K562 treated with DMSO at 1 percent for 24 hours (cell line): ENCODE results near the gene MAP6D1. TPM values are rescaled to one million over a fixed set of nuclear protein-coding genes. Genes with fewer than 3 reads are reported as not detected.

Experiments
- total RNA-seq: library from RNA; unstranded; fragments of 300-600 nt; gene quantifications from 2 replicates; pipeline ENCODE4 v1.2.3, GENCODE V29; 2022; ENCODE audit warnings: low read depth; ENCODE audit not compliant: insufficient read depth

The MAP6D1 gene
- 1.1 and 1.6 TPM in 2 replicates for total RNA-seq

GRCh38 chr3:183825456-183826161 is at the start of gene MAP6D1:
Gene MAP6D1 (minus strand): TSS chr3:183825577. CDS start chr3:183825547, 30 bp downstream.

Other genes with a start within 250 kb of the MAP6D1 start
- 29.2 and 34.3 TPM in 2 replicates for gene KLHL24, start 190.0 kb downstream of the MAP6D1 start, total RNA-seq
- gene YEATS2, start 127.8 kb downstream of the MAP6D1 start, total RNA-seq = 13.1 and 13.6 TPM in 2 replicates
- 31.9 and 38.2 TPM in 2 replicates for gene PARL, start 59.3 kb upstream of the MAP6D1 start, total RNA-seq
- gene ABCC5, start 192.3 kb upstream of the MAP6D1 start, total RNA-seq = 23.2 and 24.0 TPM in 2 replicates
- not detected in 2 replicates for gene HTR3D, start 206.2 kb upstream of the MAP6D1 start, total RNA-seq
- gene HTR3C, start 227.5 kb upstream of the MAP6D1 start, total RNA-seq = not detected in 2 replicates